Peyer's patch (tissue), 4 donors: ENCODE measurements around the gene SLC35G4.

Source experiments
- CTCF ChIP-seq, 6 experiments: fragments of 450-650 bp in 4 of 6; fragments of 200-600 bp in 2 of 6; sonication (generic) in 1 of 6; IDR thresholded peaks; one replicate each; pipeline ENCODE4 v1.5.1; 2017 to 2019; ENCODE audit warnings: antibody characterized with exemption in 6 of 6, mild to moderate bottlenecking in 3 of 6, moderate library complexity in 1 of 6
- POLR2A ChIP-seq, 2 donors: fragments of 450-650 bp; IDR thresholded peaks; one replicate each; pipeline ENCODE4 v1.5.1; 2017; ENCODE audit warnings: antibody characterized with exemption in 2 of 2, mild to moderate bottlenecking in 2 of 2, moderate library complexity in 2 of 2

GRCh38 chr18:11578799-11579198 is 30.6 kb upstream of the SLC35G4 start:
- no peak for TF ChIP-seq CTCF (IDR thresholded peaks at IDR 0.05)
- TF ChIP-seq POLR2A (IDR thresholded peaks at IDR 0.05): no peak
